Measurements from ENCODE around the gene PHACTR1.

The PHACTR1 gene

DNA sequence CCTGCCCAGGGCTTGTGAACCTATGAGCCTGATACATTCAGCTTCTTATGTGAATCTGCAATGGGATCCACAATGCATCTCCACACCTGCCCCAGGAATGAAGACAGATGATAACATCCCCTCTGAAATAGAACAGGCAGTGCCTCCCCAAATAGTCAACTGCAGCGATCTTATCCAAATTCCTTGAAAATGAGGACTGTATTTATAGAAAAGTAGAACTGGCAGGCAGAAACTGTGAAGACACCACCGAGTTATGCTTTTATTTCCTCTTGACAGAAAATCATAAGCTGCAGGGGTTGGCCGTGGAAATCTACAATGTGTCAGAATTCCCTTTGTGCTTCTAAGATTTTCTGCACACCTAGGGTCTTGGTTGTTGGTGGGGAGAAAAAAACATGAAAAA, 341.5 kb downstream of the PHACTR1 start:
- H3K9me3 ChIP-seq (ENCODE audit: control insufficient read depth, low read length), result no peaks in the 10 kb centered on the region
- H3K4me3 ChIP-seq (ENCODE audit: low read length), result no peak overlapping the region
- no peaks in the 10 kb centered on the region for H3K4me1 ChIP-seq (ENCODE audit: control insufficient read depth, insufficient read depth, low read length)
- DNase-seq (ENCODE audit: low read depth), result no peak
- H3K36me3 ChIP-seq (ENCODE audit: control insufficient read depth, insufficient read depth, low read length, severe bottlenecking), result no peaks in the 10 kb centered on the region
- no peak overlapping the region for H3K9ac ChIP-seq (ENCODE audit: low read length)
- no peaks in the 10 kb centered on the region for H3K27me3 ChIP-seq (replicated peaks; ENCODE audit: control insufficient read depth, insufficient read depth, low read length)

DNA sequence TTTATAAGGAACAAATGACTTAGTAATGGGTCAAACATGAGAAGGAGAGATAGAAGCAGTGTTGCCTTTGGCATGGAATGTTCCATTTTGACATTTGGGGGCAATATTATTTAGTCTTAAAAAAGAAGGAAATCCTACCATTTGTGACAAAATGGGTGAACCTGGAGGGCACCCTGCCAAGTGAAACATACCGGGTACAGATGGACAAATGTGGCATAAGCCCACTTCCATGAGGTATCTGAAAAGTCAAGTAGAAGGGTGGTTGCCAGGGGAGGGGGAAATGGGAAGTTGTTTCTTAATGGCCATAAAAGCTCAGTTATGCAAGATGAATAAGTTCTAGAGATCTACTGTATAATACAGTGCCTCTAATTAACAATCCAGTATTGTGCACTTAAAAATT, 342.5 kb downstream of the PHACTR1 start:
- H3K27me3 ChIP-seq (replicated peaks; ENCODE audit: control insufficient read depth, insufficient read depth, low read length), result no peaks in the 10 kb centered on the region
- no peaks in the 10 kb centered on the region for H3K36me3 ChIP-seq (ENCODE audit: control insufficient read depth, insufficient read depth, low read length, severe bottlenecking)
- H3K9ac ChIP-seq (ENCODE audit: low read length), result no peak overlapping the region
- no peak overlapping the region for H3K4me3 ChIP-seq (ENCODE audit: low read length)
- no peak for DNase-seq (ENCODE audit: low read depth)
- H3K4me1 ChIP-seq (ENCODE audit: control insufficient read depth, insufficient read depth, low read length), result no peaks in the 10 kb centered on the region
- no peaks in the 10 kb centered on the region for H3K9me3 ChIP-seq (ENCODE audit: control insufficient read depth, low read length)

DNA sequence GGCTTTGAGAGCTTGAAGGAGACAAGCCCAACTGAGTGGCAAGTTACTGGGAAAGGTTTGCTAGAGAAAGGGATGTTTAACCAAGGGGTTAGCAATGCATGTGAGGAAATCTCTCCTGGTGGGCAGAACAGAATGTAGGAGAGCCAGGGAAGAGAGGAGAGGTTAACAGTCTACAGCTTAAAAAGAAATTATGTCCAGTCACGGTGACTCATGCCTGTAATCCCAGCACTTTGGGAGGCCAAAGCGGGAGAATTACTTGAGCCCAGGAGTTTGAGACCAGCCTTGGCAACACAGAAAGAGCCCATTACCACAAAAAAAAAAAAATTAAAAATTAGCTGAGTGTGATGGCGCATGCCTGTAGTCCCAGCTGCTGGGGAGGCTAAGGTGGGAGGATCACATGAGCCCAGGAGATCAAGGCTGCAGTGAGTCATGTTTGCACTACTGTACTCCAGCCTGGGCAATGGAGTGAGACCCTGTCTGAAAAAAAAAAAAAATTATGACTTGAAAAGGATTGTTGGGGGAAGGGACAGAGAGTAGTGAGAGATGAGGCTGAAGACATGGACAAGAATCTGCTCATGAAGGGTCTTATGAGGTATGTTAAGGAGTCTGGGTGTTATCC, 346.8 kb downstream of the PHACTR1 start:
- no peak overlapping the region for H3K9ac ChIP-seq (ENCODE audit: low read length)
- no peak for DNase-seq (ENCODE audit: low read depth)
- H3K4me3 ChIP-seq (ENCODE audit: low read length), result no peak overlapping the region
- H3K36me3 ChIP-seq (ENCODE audit: control insufficient read depth, insufficient read depth, low read length, severe bottlenecking), result no peaks in the 10 kb centered on the region
- H3K4me1 ChIP-seq (ENCODE audit: control insufficient read depth, insufficient read depth, low read length), result no peaks in the 10 kb centered on the region
- H3K27me3 ChIP-seq (replicated peaks; ENCODE audit: control insufficient read depth, insufficient read depth, low read length), result no peaks in the 10 kb centered on the region
- H3K9me3 ChIP-seq (ENCODE audit: control insufficient read depth, low read length), result no peaks in the 10 kb centered on the region

DNA sequence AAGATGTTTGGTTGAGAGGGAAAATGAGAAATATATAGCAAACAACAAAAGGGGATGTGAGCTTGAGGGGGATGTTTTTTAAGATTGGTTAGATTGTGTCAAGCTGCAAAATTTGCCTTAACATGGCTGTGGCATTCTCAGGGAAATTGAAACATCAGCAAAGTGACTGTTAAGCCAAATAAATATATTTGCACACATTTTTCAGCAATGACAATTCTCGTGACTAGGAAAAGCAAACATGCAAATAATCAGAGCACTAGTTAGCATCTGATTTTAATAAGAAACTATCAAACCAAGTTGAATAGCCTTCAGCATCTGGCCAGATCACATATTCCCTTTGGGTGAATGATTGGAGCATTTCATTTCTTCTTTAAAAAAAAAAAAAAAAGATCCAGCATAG, 349.0 kb downstream of the PHACTR1 start:
- Histone ChIP-seq H3K9me3 (ENCODE audit: control insufficient read depth, low read length) (no peaks in the 10 kb centered on the region), H3K27me3 (replicated peaks; ENCODE audit: control insufficient read depth, insufficient read depth, low read length) (no peaks in the 10 kb centered on the region), H3K36me3 (ENCODE audit: control insufficient read depth, insufficient read depth, low read length, severe bottlenecking) (no peaks in the 10 kb centered on the region), H3K9ac (ENCODE audit: low read length) (no peak overlapping the region), H3K4me3 (ENCODE audit: low read length) (no peak overlapping the region), H3K4me1 (ENCODE audit: control insufficient read depth, insufficient read depth, low read length) (no peaks in the 10 kb centered on the region)
- no peak for DNase-seq (ENCODE audit: low read depth)

DNA sequence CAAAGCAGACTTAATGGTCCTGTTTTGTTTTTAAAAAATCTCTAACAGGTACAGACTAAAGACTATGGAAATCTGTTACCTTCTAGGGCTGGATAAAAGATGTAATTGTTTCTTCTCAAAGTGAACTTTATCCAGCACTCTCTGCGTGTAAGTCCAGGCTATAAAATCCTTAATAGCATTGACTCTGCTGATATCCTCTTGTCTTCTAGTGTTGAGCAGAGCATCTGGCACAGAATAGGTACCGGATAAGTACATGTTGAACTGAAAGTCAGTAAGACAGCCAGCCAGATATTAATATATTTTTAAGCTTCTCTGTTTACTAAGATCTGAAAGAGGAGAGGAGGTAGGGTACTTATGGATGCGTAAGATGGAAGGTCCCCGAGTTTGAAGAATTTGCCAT, 349.5 kb downstream of the PHACTR1 start:
- no peaks in the 10 kb centered on the region for H3K36me3 ChIP-seq (ENCODE audit: control insufficient read depth, insufficient read depth, low read length, severe bottlenecking)
- no peak overlapping the region for H3K9ac ChIP-seq (ENCODE audit: low read length)
- no peak for DNase-seq (ENCODE audit: low read depth)
- no peaks in the 10 kb centered on the region for H3K27me3 ChIP-seq (replicated peaks; ENCODE audit: control insufficient read depth, insufficient read depth, low read length)
- H3K4me1 ChIP-seq (ENCODE audit: control insufficient read depth, insufficient read depth, low read length), result no peaks in the 10 kb centered on the region
- H3K4me3 ChIP-seq (ENCODE audit: low read length), result no peak overlapping the region
- no peaks in the 10 kb centered on the region for H3K9me3 ChIP-seq (ENCODE audit: control insufficient read depth, low read length)

DNA sequence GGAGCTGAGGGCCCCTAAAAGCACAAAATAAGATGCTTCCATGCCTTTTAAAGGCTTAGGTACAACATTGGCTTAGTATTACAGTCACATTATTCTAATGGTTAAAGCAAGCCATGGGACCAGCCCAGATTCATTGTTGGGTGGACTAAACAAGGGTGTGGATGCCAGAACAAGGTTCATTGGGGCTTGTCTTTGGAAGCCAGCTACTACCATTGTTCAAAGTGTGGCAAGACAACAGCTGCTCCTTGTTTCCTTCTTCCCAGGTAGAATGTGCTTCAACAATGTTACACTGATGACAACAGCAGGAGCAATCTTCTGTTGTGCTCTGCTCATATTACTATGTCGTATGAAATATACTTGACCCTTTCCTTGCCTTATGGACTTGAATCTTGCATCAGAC, 350.3 kb downstream of the PHACTR1 start:
- H3K27me3 ChIP-seq (replicated peaks; ENCODE audit: control insufficient read depth, insufficient read depth, low read length), result no peaks in the 10 kb centered on the region
- no peak overlapping the region for H3K9ac ChIP-seq (ENCODE audit: low read length)

DNA sequence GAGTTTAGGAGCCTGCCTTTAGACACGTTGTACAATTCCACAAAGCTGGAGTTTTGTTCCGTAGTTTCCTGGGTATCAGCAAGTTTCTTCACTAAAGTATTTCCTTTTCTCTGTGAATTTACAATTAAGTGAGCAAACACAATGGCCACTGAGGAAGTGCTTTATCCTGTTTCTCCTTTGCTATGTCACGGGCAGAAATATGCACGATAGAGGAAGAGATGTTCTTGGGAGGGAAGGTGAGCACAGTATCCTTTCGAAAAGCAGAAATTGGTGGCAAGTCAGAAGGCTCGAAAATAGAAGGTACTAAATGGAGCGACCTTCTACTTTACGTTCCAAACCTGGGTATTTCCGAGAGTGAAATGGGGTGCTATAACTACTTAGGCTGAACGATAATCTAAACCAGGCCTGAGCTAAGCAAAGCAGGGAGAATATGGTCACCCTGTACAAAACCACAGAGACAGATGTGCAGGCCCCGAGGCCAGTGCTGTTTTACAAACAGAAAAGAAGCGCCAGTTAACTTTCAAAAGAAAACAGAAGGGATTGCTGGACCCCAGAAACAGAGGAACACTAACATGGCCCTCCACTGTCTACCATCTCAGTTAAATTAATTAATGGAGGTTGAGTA, 352.1 kb downstream of the PHACTR1 start:
- Histone ChIP-seq H3K36me3 (ENCODE audit: control insufficient read depth, insufficient read depth, low read length, severe bottlenecking) (no peaks in the 10 kb centered on the region), H3K9ac (ENCODE audit: low read length) (no peak overlapping the region), H3K27me3 (replicated peaks; ENCODE audit: control insufficient read depth, insufficient read depth, low read length) (no peaks in the 10 kb centered on the region), H3K4me3 (ENCODE audit: low read length) (no peak overlapping the region), H3K9me3 (ENCODE audit: control insufficient read depth, low read length) (no peaks in the 10 kb centered on the region), H3K4me1 (ENCODE audit: control insufficient read depth, insufficient read depth, low read length) (no peaks in the 10 kb centered on the region)
- DNase-seq (ENCODE audit: low read depth), result no peak

More for the DNA sequence above, 350.3 kb downstream of the PHACTR1 start:
- H3K4me3 ChIP-seq (ENCODE audit: low read length), result no peak overlapping the region
- no peaks in the 10 kb centered on the region for H3K36me3 ChIP-seq (ENCODE audit: control insufficient read depth, insufficient read depth, low read length, severe bottlenecking)
- no peaks in the 10 kb centered on the region for H3K4me1 ChIP-seq (ENCODE audit: control insufficient read depth, insufficient read depth, low read length)
- no peaks in the 10 kb centered on the region for H3K9me3 ChIP-seq (ENCODE audit: control insufficient read depth, low read length)
- no peak for DNase-seq (ENCODE audit: low read depth)

DNA sequence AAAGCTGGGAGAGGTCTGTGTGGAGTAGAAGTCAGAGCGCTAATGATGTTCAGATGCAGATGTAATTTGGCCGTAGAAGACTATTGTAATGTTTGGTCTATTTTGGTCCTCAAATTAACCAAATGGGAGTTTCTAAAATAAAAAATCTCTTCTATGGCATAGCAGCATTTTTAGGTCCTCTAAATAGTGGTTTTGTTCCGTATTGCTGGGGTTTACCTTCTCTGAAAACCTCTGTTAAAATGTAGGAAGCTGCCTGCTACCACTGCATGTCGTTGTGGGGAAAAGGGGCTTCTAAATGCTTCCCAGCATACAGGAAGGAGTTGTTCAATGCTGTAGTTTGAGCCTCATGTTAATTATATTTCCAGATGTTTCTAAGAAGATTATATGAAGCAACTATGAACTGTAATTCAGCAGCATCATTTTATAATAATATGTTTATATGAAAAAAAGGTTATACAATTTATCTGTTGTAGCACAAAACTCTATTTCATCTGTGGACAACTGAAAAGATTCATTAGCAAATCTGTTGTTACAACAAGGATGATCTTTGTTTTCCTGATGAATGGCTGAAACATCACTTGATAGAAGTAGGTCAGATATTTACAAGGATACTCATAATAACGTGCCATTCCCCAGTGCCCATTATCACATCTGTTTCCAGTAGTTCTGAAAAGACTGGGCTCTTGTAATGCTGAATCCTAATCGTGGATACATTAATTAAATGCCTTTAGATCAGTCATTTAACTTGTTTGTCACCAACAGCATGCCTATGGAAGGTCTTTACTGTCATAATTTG, 355.2 kb downstream of the PHACTR1 start:
- H3K4me3 ChIP-seq (ENCODE audit: low read length), result no peak overlapping the region
- H3K9me3 ChIP-seq (ENCODE audit: control insufficient read depth, low read length), result no peaks in the 10 kb centered on the region

DNA sequence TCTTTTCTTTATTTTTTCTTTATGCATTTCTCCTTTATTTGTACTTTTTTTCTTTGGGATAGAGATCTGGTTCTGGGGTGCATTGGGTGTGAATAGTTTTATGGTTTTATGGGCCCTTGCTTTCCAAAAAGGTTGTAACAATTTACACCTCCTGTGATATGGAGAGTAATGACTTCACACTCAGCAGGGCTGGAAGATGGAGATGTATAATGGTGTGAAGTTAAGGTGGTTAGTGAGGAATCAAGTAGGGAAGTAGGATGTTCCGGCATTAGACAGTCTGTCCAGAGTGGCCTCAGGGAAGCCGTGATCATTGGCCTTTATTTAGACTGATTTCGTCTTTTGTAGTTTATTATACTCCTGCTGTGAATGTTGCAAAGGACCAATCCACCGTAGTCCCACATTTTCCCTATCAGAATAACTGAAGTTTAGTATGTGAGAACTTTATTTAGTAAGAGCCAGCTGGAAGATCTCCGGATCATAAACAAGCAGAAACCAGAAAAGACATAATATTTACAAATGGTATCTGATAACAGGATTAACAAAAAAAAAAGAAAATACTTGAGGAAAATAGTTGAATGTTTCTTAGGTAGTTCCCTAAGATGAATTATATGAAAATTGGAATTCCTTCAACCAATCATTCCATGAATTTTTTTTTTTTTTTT, 356.2 kb downstream of the PHACTR1 start:
- H3K36me3 ChIP-seq (ENCODE audit: control insufficient read depth, insufficient read depth, low read length, severe bottlenecking), result no peaks in the 10 kb centered on the region
- no peak overlapping the region for H3K4me3 ChIP-seq (ENCODE audit: low read length)
- no peaks in the 10 kb centered on the region for H3K4me1 ChIP-seq (ENCODE audit: control insufficient read depth, insufficient read depth, low read length)
- no peak overlapping the region for H3K9ac ChIP-seq (ENCODE audit: low read length)
- H3K9me3 ChIP-seq (ENCODE audit: control insufficient read depth, low read length), result no peaks in the 10 kb centered on the region
- DNase-seq (ENCODE audit: low read depth), result no peak
- H3K27me3 ChIP-seq (replicated peaks; ENCODE audit: control insufficient read depth, insufficient read depth, low read length), result no peaks in the 10 kb centered on the region

More for the DNA sequence above, 355.2 kb downstream of the PHACTR1 start:
- no peak for DNase-seq (ENCODE audit: low read depth)
- no peak overlapping the region for H3K9ac ChIP-seq (ENCODE audit: low read length)
- no peaks in the 10 kb centered on the region for H3K4me1 ChIP-seq (ENCODE audit: control insufficient read depth, insufficient read depth, low read length)
- no peaks in the 10 kb centered on the region for H3K36me3 ChIP-seq (ENCODE audit: control insufficient read depth, insufficient read depth, low read length, severe bottlenecking)
- no peaks in the 10 kb centered on the region for H3K27me3 ChIP-seq (replicated peaks; ENCODE audit: control insufficient read depth, insufficient read depth, low read length)

DNA sequence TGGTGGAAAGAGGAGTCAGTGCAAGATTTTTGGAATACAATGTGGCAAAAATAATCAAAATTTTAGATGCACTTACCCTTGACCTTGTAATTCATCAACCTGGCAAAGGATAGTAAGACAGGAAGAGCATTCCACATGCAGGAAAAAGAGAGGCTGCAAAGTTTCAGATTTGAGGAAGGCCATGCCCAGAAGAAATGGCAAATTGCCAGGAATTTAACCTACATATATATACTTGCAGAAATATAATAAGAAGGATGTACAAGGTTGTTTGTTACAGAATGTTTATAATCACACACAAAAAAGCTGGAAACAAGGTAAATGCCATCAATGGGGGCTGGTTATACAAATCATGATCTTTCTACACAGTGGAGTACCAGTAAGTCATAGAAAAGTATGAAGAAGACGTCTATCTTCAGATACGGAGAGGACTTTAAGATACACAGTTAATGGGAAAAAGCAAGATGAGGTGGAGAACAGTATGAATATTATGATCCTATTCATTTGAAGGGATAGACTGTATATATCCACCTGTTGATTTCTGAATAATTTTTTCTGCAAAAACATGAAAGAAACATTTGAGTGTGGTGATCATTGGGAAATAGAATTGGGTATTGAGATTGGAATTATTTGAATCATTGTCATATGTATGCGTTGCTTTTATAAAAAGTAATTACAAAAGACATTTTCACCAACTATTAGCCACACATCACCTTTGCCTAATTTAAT, 358.0 kb downstream of the PHACTR1 start:
- peak; percentile 3 for DNase-seq (ENCODE audit: low read depth)
- Histone ChIP-seq H3K9ac (ENCODE audit: low read length) (no peak overlapping the region), H3K36me3 (ENCODE audit: control insufficient read depth, insufficient read depth, low read length, severe bottlenecking) (no peaks in the 10 kb centered on the region), H3K4me1 (ENCODE audit: control insufficient read depth, insufficient read depth, low read length) (no peaks in the 10 kb centered on the region), H3K4me3 (ENCODE audit: low read length) (no peak overlapping the region), H3K9me3 (ENCODE audit: control insufficient read depth, low read length) (no peaks in the 10 kb centered on the region), H3K27me3 (replicated peaks; ENCODE audit: control insufficient read depth, insufficient read depth, low read length) (no peaks in the 10 kb centered on the region)
